H1 (cell line): ENCODE data around the gene ETS1.

Experiments used
- CBX8 ChIP-seq: fragments of 300-800, 300-1000 bp; sonication (generic); IDR thresholded peaks from 2 replicates; pipeline ENCODE4 v1.7.1; 2016; ENCODE audit warnings: low read depth, low read length, borderline replicate concordance
- CEBPB ChIP-seq: IDR thresholded peaks from 2 replicates; pipeline ENCODE4 v1.6.1; 2012; ENCODE audit warnings: low read depth, low read length
- POLR2A ChIP-seq, 2 experiments: IDR thresholded peaks; 1 replicate in 1 of 2; 2 replicates in 1 of 2; pipeline ENCODE4 v1.6.1; 2011; ENCODE audit warnings: low read depth in 2 of 2, low read length in 2 of 2, mild to moderate bottlenecking in 2 of 2; ENCODE audit errors: control extremely low read depth in 1 of 2
- YY1 ChIP-seq: IDR thresholded peaks from 2 replicates; pipeline ENCODE4 v1.6.1; 2011; ENCODE audit warnings: low read depth, mild to moderate bottlenecking, low read length

DNA sequence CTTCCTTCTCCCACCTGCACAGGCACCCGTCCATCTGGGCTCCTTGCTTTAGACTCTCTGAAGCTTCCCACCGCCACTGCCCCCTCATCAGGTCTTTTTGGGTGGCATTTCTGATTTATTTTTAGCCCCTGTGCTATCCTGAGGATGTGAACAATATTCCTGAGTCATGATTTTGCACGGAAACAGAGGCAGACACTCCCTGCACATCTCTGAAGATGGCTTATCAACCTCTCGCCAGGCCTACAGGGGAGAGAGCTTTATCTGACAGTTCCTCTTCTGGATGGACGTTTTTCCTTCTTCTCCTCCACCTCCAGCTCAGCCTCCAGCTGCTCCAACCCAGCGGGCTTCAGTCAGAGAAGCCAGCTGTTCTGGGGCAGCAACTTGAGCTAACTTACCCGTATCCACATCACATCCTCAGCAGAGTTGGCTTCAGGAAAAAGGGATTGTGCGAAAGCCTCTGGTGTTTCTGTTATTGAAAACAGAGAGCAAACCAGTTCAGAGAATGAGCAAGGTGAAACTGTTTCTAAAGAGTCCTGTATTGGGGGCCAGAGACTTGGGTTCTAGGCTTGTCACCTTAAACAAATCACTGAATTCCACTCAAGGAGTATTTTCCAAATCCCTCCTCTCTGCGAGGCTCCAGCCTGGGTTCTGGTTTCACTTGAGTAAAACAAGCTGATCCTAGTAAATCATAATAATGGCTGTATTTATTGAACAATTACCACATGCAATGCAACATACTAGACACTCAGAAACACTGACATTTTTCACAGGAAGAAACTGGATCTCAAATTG lies 33.1 kb upstream of the ETS1 start:
- TF ChIP-seq CBX8 (no peak), YY1 (no peak), POLR2A (IDR thresholded peaks at IDR 0.05; ENCODE audit: control extremely low read depth in 1 of 2, low read depth in 2 of 2, low read length in 2 of 2) (no peak), CEBPB (no peak)
